Forelimb muscle (tissue), 1 donor: ENCODE results near the gene SCG3. TPM values are rescaled to one million over a fixed set of nuclear protein-coding genes. Genes with fewer than 3 reads are reported as not detected.

Source experiments
- DNase-seq: peaks from one replicate; pipeline ENCODE4 v3.0.0-alpha.2; 2013; ENCODE audit warnings: low read depth
- polyA plus RNA-seq: library from polyadenylated mRNA; unstranded; fragments of 120-200 nt; gene quantifications from one replicate; pipeline ENCODE4 v1.2.1, GENCODE V29; 2013; ENCODE audit not compliant: insufficient read length

Gene SCG3
- polyA plus RNA-seq, 1 donor = 0.09 TPM

- DNase-seq = no peak
Measured at GRCh38 chr15:51678096-51678495, 3.2 kb upstream of the SCG3 start.

GRCh38 chr15:51680321-51680720 is 982 bp upstream of the SCG3 start:
- no peak for DNase-seq

GRCh38 chr15:51687565-51687964 is 6.3 kb downstream of the SCG3 start:
- DNase-seq = no peak

- no peak for DNase-seq
Measured at GRCh38 chr15:51688863-51689262, 7.6 kb downstream of the SCG3 start.

GRCh38 chr15:51692154-51692553 is 10.9 kb downstream of the SCG3 start:
- no peak for DNase-seq

GRCh38 chr15:51696566-51696965 is 15.3 kb downstream of the SCG3 start:
- no peak for DNase-seq

- no peak for DNase-seq
Measured at GRCh38 chr15:51697163-51697562, 15.9 kb downstream of the SCG3 start.

- DNase-seq = no peak
Measured at GRCh38 chr15:51699373-51699772, 18.1 kb downstream of the SCG3 start.

- DNase-seq = no peak
Measured at GRCh38 chr15:51702710-51703109, 21.4 kb downstream of the SCG3 start.

GRCh38 chr15:51706291-51706690 is 25.0 kb downstream of the SCG3 start:
- DNase-seq = peak; percentile 90

- no peak for DNase-seq
Measured at GRCh38 chr15:51706926-51707608, 25.8 kb downstream of the SCG3 start.

GRCh38 chr15:51708013-51708412 is 26.7 kb downstream of the SCG3 start:
- peak; percentile 88 for DNase-seq

GRCh38 chr15:51709031-51709430 is 27.7 kb downstream of the SCG3 start:
- DNase-seq = no peak

GRCh38 chr15:51714162-51714561 is 32.9 kb downstream of the SCG3 start:
- no peak for DNase-seq

- no peak for DNase-seq
Measured at GRCh38 chr15:51714911-51715310, 33.6 kb downstream of the SCG3 start.

GRCh38 chr15:51718219-51718618 is 36.9 kb downstream of the SCG3 start:
- no peak for DNase-seq

GRCh38 chr15:51718746-51719145 is 37.4 kb downstream of the SCG3 start:
- DNase-seq = no peak

GRCh38 chr15:51720201-51720995 is 39.1 kb downstream of the SCG3 start:
- DNase-seq = no peak

- no peak for DNase-seq
Measured at GRCh38 chr15:51721199-51721960, 40.1 kb downstream of the SCG3 start.

GRCh38 chr15:51724199-51724598 is 42.9 kb downstream of the SCG3 start:
- DNase-seq = no peak

GRCh38 chr15:51724673-51725072 is 43.4 kb downstream of the SCG3 start:
- no peak for DNase-seq

GRCh38 chr15:51726302-51727073 is 45.2 kb downstream of the SCG3 start:
- no peak for DNase-seq
